ENCODE measurements around the gene CELF2. TPM values are rescaled to one million over a fixed set of nuclear protein-coding genes. Genes with fewer than 3 reads are reported as not detected.

CELF2 gene
- total RNA-seq, 2 donors from 2014 or later = 10.4 to 11.2 TPM

- Histone ChIP-seq H3K4me1 (no peaks in the 10 kb centered on the region), H3K27me3 (no peaks in the 10 kb centered on the region), H3K27ac (no peak overlapping the region), H3K9me3 (no peaks in the 10 kb centered on the region), H3K36me3 (replicated peaks in 1 of 2; ENCODE audit: insufficient read depth in 1 of 2, low read depth in 2 of 2) (no peaks in the 10 kb centered on the region), H3K4me3 (no peak overlapping the region)
- no peak for DNase-seq
- 68 to 74% methylated on average over 16 of the region's 16 CpGs for WGBS, 2 donors
- no peak for ATAC-seq
- intact Hi-C loops (cut with DNase I) = no loop called here
- TF ChIP-seq POLR2A (IDR thresholded peaks at IDR 0.05) (no peak), CTCF (IDR thresholded peaks at IDR 0.05) (no peak)
These were observed 10.1 kb upstream of the CELF2 start for GRCh38 chr10:11007476-11008020.

- no peak for DNase-seq
- no peaks in the 10 kb centered on the region for H3K9me3 ChIP-seq
- no peaks in the 10 kb centered on the region for H3K36me3 ChIP-seq (replicated peaks in 1 of 2; ENCODE audit: insufficient read depth in 1 of 2, low read depth in 2 of 2)
- ATAC-seq = no peak
- no peak for TF ChIP-seq CTCF (IDR thresholded peaks at IDR 0.05)
- TF ChIP-seq POLR2A (IDR thresholded peaks at IDR 0.05) = no peak
- H3K4me3 ChIP-seq = no peak overlapping the region
- H3K4me1 ChIP-seq = no peaks in the 10 kb centered on the region
- WGBS, 2 donors = 61 to 65% methylated on average over 12 to 13 of the region's 13 CpGs
- no peak overlapping the region for H3K27ac ChIP-seq
- intact Hi-C loops (cut with DNase I) = no loop called here
- H3K27me3 ChIP-seq = peaks cover 0 to 4% of the 10 kb centered on the region in 2 donors
These were observed 8.0 kb upstream of the CELF2 start for GRCh38 chr10:11009471-11010308.

DNA sequence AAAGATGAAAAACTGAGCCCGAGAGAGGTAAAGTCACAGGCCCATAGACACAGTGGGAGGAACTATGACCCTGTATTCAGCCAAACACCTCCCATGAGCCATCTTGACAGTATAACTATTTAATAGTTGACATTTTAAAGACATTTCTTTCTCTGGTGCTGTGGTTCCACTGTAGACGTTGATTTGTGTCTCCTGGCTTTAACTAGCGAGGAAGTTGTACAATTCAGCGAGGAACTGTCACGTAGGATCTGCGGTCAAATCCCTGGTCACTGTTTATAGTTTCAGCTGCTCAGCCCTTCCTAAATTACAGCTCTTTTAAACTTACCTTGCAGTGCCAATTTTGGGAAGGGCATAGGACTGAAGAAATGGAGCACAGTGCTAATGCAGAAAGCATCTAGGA lies 7.1 kb upstream of the CELF2 start:
- WGBS, 2 donors = 63 to 72% methylated on average over 6 of the region's 6 CpGs

DNA sequence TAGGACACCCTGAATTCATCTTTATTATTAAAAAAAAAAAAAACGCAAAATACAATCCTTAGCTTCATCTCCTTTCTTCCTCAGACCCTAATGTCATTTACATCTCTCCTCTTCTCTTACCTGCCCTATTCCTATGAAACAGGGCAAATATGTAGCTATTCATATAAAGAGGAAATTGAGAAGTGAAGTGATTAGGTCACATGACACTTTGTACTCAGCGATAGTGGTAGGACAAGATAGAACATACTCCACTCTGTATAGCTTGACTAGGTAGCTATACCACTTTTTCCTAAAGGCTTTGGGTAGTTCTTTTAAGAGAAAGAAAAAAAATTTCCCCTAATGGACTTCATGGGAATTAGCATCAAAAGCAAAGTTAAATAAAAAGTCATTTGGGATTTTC lies 6.2 kb upstream of the CELF2 start:
- 67 to 75% methylated on average over 2 of the region's 2 CpGs for WGBS, 2 donors
- no peak for ATAC-seq

More for the DNA sequence above, 7.1 kb upstream of the CELF2 start:
- Histone ChIP-seq H3K27ac (no peak overlapping the region), H3K9me3 (no peaks in the 10 kb centered on the region), H3K4me3 (no peak overlapping the region), H3K4me1 (no peaks in the 10 kb centered on the region), H3K36me3 (replicated peaks in 1 of 2; ENCODE audit: insufficient read depth in 1 of 2, low read depth in 2 of 2) (no peaks in the 10 kb centered on the region), H3K27me3 (peaks cover 0 to 4% of the 10 kb centered on the region in 2 donors)
- no peak for ATAC-seq
- TF ChIP-seq CTCF (IDR thresholded peaks at IDR 0.05) = no peak
- TF ChIP-seq POLR2A (IDR thresholded peaks at IDR 0.05) = no peak
- DNase-seq = no peak
- intact Hi-C loops (cut with DNase I) = no loop called here

More for the DNA sequence above, 6.2 kb upstream of the CELF2 start:
- Histone ChIP-seq H3K4me1 (no peaks in the 10 kb centered on the region), H3K4me3 (no peak overlapping the region), H3K27me3 (peaks cover 0 to 4% of the 10 kb centered on the region in 2 donors), H3K9me3 (no peaks in the 10 kb centered on the region), H3K36me3 (replicated peaks in 1 of 2; ENCODE audit: insufficient read depth in 1 of 2, low read depth in 2 of 2) (no peaks in the 10 kb centered on the region), H3K27ac (no peak overlapping the region)
- no peak for TF ChIP-seq POLR2A (IDR thresholded peaks at IDR 0.05)
- no peak for TF ChIP-seq CTCF (IDR thresholded peaks at IDR 0.05)
- intact Hi-C loops (cut with DNase I) = no loop called here
- no peak for DNase-seq

Measured in body of pancreas (tissue), 4 donors.